CD14-positive monocyte (primary cell): ENCODE results near the gene ABCB10. TPM values are rescaled to one million over a fixed set of nuclear protein-coding genes. Genes with fewer than 3 reads are reported as not detected.

Experiments
- DNase-seq, 3 donors: peaks; one replicate each; pipeline ENCODE4 v3.0.0-alpha.2; 2011 to 2022
- H2AFZ ChIP-seq: 2 replicates; pipeline ENCODE4 v1.6.0; 2012; ENCODE audit warnings: mild to moderate bottlenecking, low read depth, low read length, inconsistent platforms; ENCODE audit not compliant: insufficient read depth, poor library complexity, severe bottlenecking
- H3K27ac ChIP-seq, 2 donors: 1 replicate in 1 of 2; 2 replicates in 1 of 2; pipeline ENCODE4 v1.5.1; 2012 to 2013; ENCODE audit warnings: low read length in 2 of 2, control low read depth in 1 of 2, inconsistent platforms in 1 of 2, low read depth in 1 of 2, mild to moderate bottlenecking in 1 of 2
- H3K27me3 ChIP-seq, 2 donors: one replicate each; pipeline versions ENCODE4 v1.6.0 to v1.6.1; 2011 to 2013; ENCODE audit warnings: low read length in 2 of 2; ENCODE audit not compliant: control insufficient read depth in 2 of 2, insufficient read depth in 2 of 2
- H3K36me3 ChIP-seq, 2 donors: replicated peaks in 1 of 2; 1 replicate in 1 of 2; 2 replicates in 1 of 2; pipeline versions ENCODE4 v1.5.1 to v1.6.1; 2012 to 2013; ENCODE audit warnings: low read length in 2 of 2, control low read depth in 1 of 2, inconsistent platforms in 1 of 2, mild to moderate bottlenecking in 1 of 2; ENCODE audit not compliant: insufficient read depth in 2 of 2, control insufficient read depth in 1 of 2
- H3K4me1 ChIP-seq, 2 donors: 1 replicate in 1 of 2; 2 replicates in 1 of 2; pipeline versions ENCODE4 v1.5.1 to v1.6.1; 2012 to 2013; ENCODE audit warnings: low read length in 2 of 2, control low read depth in 1 of 2, inconsistent platforms in 1 of 2, mild to moderate bottlenecking in 1 of 2, moderate library complexity in 1 of 2; ENCODE audit not compliant: insufficient read depth in 2 of 2, control insufficient read depth in 1 of 2
- H3K4me2 ChIP-seq: replicated peaks from 2 replicates; pipeline ENCODE3; 2012; ENCODE audit warnings: low read length, moderate library complexity, mild to moderate bottlenecking; ENCODE audit not compliant: poor library complexity, severe bottlenecking; ENCODE audit errors: extremely low read depth
- H3K4me3 ChIP-seq, 3 experiments: fragments of 200-600 bp in 1 of 3; sonication (generic) in 1 of 3; replicated peaks in 1 of 3; 1 replicate in 2 of 3; 2 replicates in 1 of 3; pipeline ENCODE4 v1.5.1; 2011 to 2013; ENCODE audit warnings: low read length in 3 of 3, mild to moderate bottlenecking in 3 of 3, control low read depth in 2 of 3, low read depth in 2 of 3, inconsistent platforms in 1 of 3, moderate library complexity in 1 of 3
- H3K79me2 ChIP-seq: 2 replicates; pipeline ENCODE4 v1.6.0; 2012; ENCODE audit warnings: mild to moderate bottlenecking, control low read depth, inconsistent platforms, low read length, moderate library complexity; ENCODE audit not compliant: insufficient read depth
- H3K9ac ChIP-seq: 2 replicates; pipeline ENCODE4 v1.6.0; 2017; ENCODE audit warnings: low read length, mild to moderate bottlenecking; ENCODE audit not compliant: insufficient read depth, poor library complexity, severe bottlenecking
- H3K9me3 ChIP-seq, 2 donors: replicated peaks in 1 of 2; 1 replicate in 1 of 2; 2 replicates in 1 of 2; pipeline versions ENCODE4 v1.5.1 to v1.6.1; 2012 to 2013; ENCODE audit warnings: low read length in 2 of 2, control low read depth in 1 of 2; ENCODE audit not compliant: control insufficient read depth in 1 of 2, insufficient read depth in 1 of 2
- H4K20me1 ChIP-seq: 2 replicates; pipeline ENCODE4 v1.6.0; 2012; ENCODE audit warnings: mild to moderate bottlenecking, low read length, control low read depth, moderate library complexity; ENCODE audit not compliant: insufficient read depth
- H3K27ac Mint-ChIP-seq, 7 donors: one replicate each; pipeline ENCODE4 v1.8.0; 2020; ENCODE audit warnings: mild to moderate bottlenecking in 7 of 7, mixed read lengths in 7 of 7, moderate library complexity in 6 of 7, inconsistent platforms in 2 of 7
- H3K27me3 Mint-ChIP-seq, 3 donors: one replicate each; pipeline ENCODE4 v1.8.0; 2021 to 2022; ENCODE audit warnings: low read depth in 3 of 3, mild to moderate bottlenecking in 3 of 3, mixed read lengths in 3 of 3, moderate library complexity in 3 of 3, inconsistent platforms in 1 of 3
- H3K36me3 Mint-ChIP-seq, 2 donors: one replicate each; pipeline ENCODE4 v1.8.0; 2020; ENCODE audit warnings: mixed read lengths in 2 of 2, inconsistent platforms in 1 of 2, mild to moderate bottlenecking in 1 of 2
- H3K4me1 Mint-ChIP-seq: one replicate; pipeline ENCODE4 v1.8.0; 2020; ENCODE audit warnings: mild to moderate bottlenecking, mixed read lengths
- H3K4me3 Mint-ChIP-seq, 2 donors: one replicate each; pipeline ENCODE4 v1.8.0; 2020; ENCODE audit warnings: mild to moderate bottlenecking in 2 of 2, mixed read lengths in 2 of 2, moderate library complexity in 1 of 2
- H3K9me3 Mint-ChIP-seq, 7 donors: one replicate each; pipeline ENCODE4 v1.8.0; 2020 to 2022; ENCODE audit warnings: mixed read lengths in 7 of 7, mild to moderate bottlenecking in 6 of 7, moderate library complexity in 6 of 7, inconsistent platforms in 2 of 7
- WGBS: methylation state at CpG from one replicate; pipeline ENCODE4 v1.1.5; 2013; ENCODE audit warnings: missing lambda C conversion rate; ENCODE audit not compliant: insufficient coverage; 5-methylcytosine and 5-hydroxymethylcytosine counted together
- intact Hi-C, 2 donors: fragments of 100-400 bp; cut with micrococcal nuclease; formaldehyde crosslinking; loops; one replicate each; pipeline versions ENCODE4 v1.15.0 to v1.15.1; 2023
- polyA plus RNA-seq, 3 donors: library from polyadenylated mRNA; depleted of rRNA in 1 of 3; unstranded in 2 of 3; stranded (reverse) in 1 of 3; fragments of 300-500 nt in 2 of 3; fragments of >200 nt in 1 of 3; fragmentation: Illumina TruSeq in 2 of 3; gene quantifications; 1 replicate in 2 of 3; 2 replicates in 1 of 3; pipeline ENCODE4 v1.2.3, GENCODE V29; 2012 to 2021
- TF ChIP-seq, protein P1 (sequence below): fragments of 200-600 bp; IDR thresholded peaks from one replicate; pipeline ENCODE4 v1.8.0; 2022; ENCODE audit warnings: antibody characterized with exemption, mild to moderate bottlenecking

ABCB10 gene
- polyA plus RNA-seq, 3 donors = 5.4 to 12.9 (median 11.4) TPM

DNA sequence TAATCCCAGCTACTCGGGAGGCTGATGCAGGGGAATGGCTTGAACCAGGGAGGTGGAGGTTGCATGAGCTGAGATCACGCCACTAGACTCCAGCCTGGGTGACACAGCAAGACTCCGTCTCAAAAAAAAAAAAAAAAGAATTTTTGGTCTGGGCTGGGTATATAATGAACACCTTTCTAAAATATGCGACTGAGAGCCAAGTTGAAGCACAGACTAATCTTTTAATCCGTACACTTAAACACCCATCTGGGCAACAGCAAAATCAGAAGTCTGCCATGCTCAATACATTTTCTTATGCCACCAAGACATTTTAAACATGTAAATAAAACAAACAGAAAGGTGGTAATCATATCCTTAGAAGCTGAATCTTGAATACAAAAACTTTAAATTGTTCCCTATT is 31.6 kb upstream of the ABCB10 start:
- peaks cover 4% of the 10 kb centered on the region for H3K4me1 Mint-ChIP-seq
- no peak overlapping the region for H3K4me3 ChIP-seq
- no peaks in the 10 kb centered on the region for H4K20me1 ChIP-seq
- H3K9me3 ChIP-seq = no peaks in the 10 kb centered on the region
- H3K27me3 Mint-ChIP-seq = no peaks in the 10 kb centered on the region
- H3K9ac ChIP-seq = no peak overlapping the region
- no peak overlapping the region for H3K27ac Mint-ChIP-seq
- intact Hi-C loops = no loop called here
- peaks cover 31 to 41% of the 10 kb centered on the region in 2 donors for H3K36me3 Mint-ChIP-seq
- peaks cover 0 to 3% (median 0%) of the 10 kb centered on the region in 7 donors for H3K9me3 Mint-ChIP-seq
- 100% methylated on average over 1 of the region's 5 CpGs for WGBS
- H3K79me2 ChIP-seq = peaks cover 3% of the 10 kb centered on the region
- no peaks in the 10 kb centered on the region for H3K27me3 ChIP-seq
- DNase-seq = no peak
- H3K4me1 ChIP-seq = no peaks in the 10 kb centered on the region
- no peak overlapping the region for H3K4me3 Mint-ChIP-seq
- TF ChIP-seq, protein P1, sequence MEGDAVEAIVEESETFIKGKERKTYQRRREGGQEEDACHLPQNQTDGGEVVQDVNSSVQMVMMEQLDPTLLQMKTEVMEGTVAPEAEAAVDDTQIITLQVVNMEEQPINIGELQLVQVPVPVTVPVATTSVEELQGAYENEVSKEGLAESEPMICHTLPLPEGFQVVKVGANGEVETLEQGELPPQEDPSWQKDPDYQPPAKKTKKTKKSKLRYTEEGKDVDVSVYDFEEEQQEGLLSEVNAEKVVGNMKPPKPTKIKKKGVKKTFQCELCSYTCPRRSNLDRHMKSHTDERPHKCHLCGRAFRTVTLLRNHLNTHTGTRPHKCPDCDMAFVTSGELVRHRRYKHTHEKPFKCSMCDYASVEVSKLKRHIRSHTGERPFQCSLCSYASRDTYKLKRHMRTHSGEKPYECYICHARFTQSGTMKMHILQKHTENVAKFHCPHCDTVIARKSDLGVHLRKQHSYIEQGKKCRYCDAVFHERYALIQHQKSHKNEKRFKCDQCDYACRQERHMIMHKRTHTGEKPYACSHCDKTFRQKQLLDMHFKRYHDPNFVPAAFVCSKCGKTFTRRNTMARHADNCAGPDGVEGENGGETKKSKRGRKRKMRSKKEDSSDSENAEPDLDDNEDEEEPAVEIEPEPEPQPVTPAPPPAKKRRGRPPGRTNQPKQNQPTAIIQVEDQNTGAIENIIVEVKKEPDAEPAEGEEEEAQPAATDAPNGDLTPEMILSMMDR = no peak
- H3K4me2 ChIP-seq = no peak overlapping the region
- no peak overlapping the region for H2AFZ ChIP-seq
- H3K36me3 ChIP-seq = peaks cover 29 to 41% of the 10 kb centered on the region in 2 donors
- H3K27ac ChIP-seq = no peak overlapping the region

DNA sequence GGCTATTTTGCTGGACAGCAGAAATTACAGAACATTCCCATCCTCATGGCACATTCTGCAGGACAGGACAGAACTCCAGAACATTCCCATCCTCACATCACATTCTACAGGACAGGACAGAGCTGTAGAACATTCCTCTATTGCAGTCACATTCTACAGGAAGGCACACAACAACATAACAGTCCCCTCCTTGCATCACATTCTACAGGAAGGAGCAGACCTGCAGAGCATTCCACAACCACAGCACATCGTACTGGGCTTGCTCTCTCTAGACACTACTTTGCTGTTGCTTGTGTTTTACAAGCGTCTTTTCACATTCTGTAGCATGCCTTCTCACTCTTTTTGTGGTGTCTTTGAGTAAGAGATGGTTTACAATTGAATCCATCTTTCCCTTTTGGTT is 26.8 kb upstream of the ABCB10 start:
- H3K9ac ChIP-seq = no peak overlapping the region
- H3K36me3 Mint-ChIP-seq = peaks cover 0 to 2% of the 10 kb centered on the region in 2 donors
- no peaks in the 10 kb centered on the region for H3K27me3 ChIP-seq
- peaks cover 12 to 16% of the 10 kb centered on the region in 2 donors for H3K4me1 ChIP-seq
- H3K27me3 Mint-ChIP-seq = no peaks in the 10 kb centered on the region
- no peak overlapping the region for H3K4me3 Mint-ChIP-seq
- no peak for DNase-seq
- no peak overlapping the region for H2AFZ ChIP-seq
- H3K36me3 ChIP-seq = no peaks in the 10 kb centered on the region
- WGBS = no CpG with 5 or more reads among the region's 2 CpGs
- no peaks in the 10 kb centered on the region for H4K20me1 ChIP-seq
- H3K4me1 Mint-ChIP-seq = peaks cover 16% of the 10 kb centered on the region
- no peak overlapping the region for H3K4me2 ChIP-seq
- H3K9me3 ChIP-seq = no peaks in the 10 kb centered on the region
- H3K79me2 ChIP-seq = no peaks in the 10 kb centered on the region
- no peak overlapping the region for H3K27ac Mint-ChIP-seq
- intact Hi-C loops = no loop called here
- no peak overlapping the region for H3K27ac ChIP-seq
- TF ChIP-seq, protein P1 = no peak
- no peak overlapping the region for H3K4me3 ChIP-seq
- peaks cover 0 to 4% (median 0%) of the 10 kb centered on the region in 7 donors for H3K9me3 Mint-ChIP-seq
